Naive thymus-derived CD4-positive, alpha-beta T cell (primary cell): Measurements from ENCODE around the gene IL17RE. TPM values are rescaled to one million over a fixed set of nuclear protein-coding genes. Genes with fewer than 3 reads are reported as not detected.
"Not testable (repeated sequence)": the region's sequence is repeated elsewhere in the genome, so short reads cannot be mapped to it uniquely, and the experiment has no call there.

Experiments used
- ATAC-seq: fragments of 150-1000 bp; cut with Tn5 transposase; 2 replicates; pipeline ENCODE4 v1.10.0; 2021; ENCODE audit warnings: mild to moderate bottlenecking, moderate library complexity
- CTCF ChIA-PET: fragments of 350-600 bp; sonication (Branson Sonifier 250); formaldehyde crosslinking; loops from one replicate; lab custom pipeline; 2021; ENCODE audit warnings: antibody characterized with exemption; lab: Charles Lee
- POLR2A ChIA-PET: fragments of 350-600 bp; sonication (Branson Sonifier 250); formaldehyde crosslinking; loops from one replicate; lab custom pipeline; 2021; ENCODE audit warnings: antibody characterized with exemption, inconsistent platforms; lab: Charles Lee
- DNase-seq, 9 donors: peaks; one replicate each; pipeline versions ENCODE4 v3.0.0 to v3.0.0-alpha.2; 2020 to 2022; ENCODE audit warnings: mixed read lengths in 1 of 9
- H3K27ac ChIP-seq: one replicate; pipeline ENCODE4 v1.7.0; 2013; ENCODE audit warnings: mild to moderate bottlenecking, low read depth, low read length, moderate library complexity
- H3K27me3 ChIP-seq, 2 donors: one replicate each; pipeline ENCODE4 v1.7.0; 2013; ENCODE audit warnings: low read length in 2 of 2, mild to moderate bottlenecking in 2 of 2, moderate library complexity in 2 of 2; ENCODE audit not compliant: control insufficient read depth in 2 of 2, insufficient read depth in 2 of 2
- H3K36me3 ChIP-seq, 3 experiments: 1 replicate in 2 of 3; 2 replicates in 1 of 3; pipeline ENCODE4 v1.7.0; 2013; ENCODE audit warnings: low read length in 3 of 3, mild to moderate bottlenecking in 3 of 3, moderate library complexity in 1 of 3; ENCODE audit not compliant: insufficient read depth in 3 of 3, control insufficient read depth in 2 of 3
- H3K4me1 ChIP-seq, 2 donors: one replicate each; pipeline ENCODE4 v1.7.0; 2013; ENCODE audit warnings: low read length in 2 of 2, mild to moderate bottlenecking in 2 of 2, moderate library complexity in 1 of 2; ENCODE audit not compliant: control insufficient read depth in 2 of 2, insufficient read depth in 2 of 2
- H3K4me3 ChIP-seq: 2 replicates; pipeline ENCODE4 v1.7.0; 2013; ENCODE audit warnings: mild to moderate bottlenecking, low read length
- H3K9me3 ChIP-seq, 3 experiments: 1 replicate in 2 of 3; 2 replicates in 1 of 3; pipeline ENCODE4 v1.7.0; 2013; ENCODE audit warnings: low read length in 3 of 3; ENCODE audit not compliant: control insufficient read depth in 2 of 3
- H3K27ac Mint-ChIP-seq, 9 donors: one replicate each; pipeline ENCODE4 v1.8.0; 2020 to 2022; ENCODE audit warnings: mixed read lengths in 9 of 9, mild to moderate bottlenecking in 8 of 9, moderate library complexity in 5 of 9, inconsistent platforms in 2 of 9
- H3K27me3 Mint-ChIP-seq, 5 donors: one replicate each; pipeline ENCODE4 v1.8.0; 2021 to 2022; ENCODE audit warnings: mixed read lengths in 5 of 5, mild to moderate bottlenecking in 1 of 5
- H3K36me3 Mint-ChIP-seq, 5 donors: one replicate each; pipeline ENCODE4 v1.8.0; 2020 to 2022; ENCODE audit warnings: mixed read lengths in 5 of 5, mild to moderate bottlenecking in 3 of 5, inconsistent platforms in 1 of 5
- H3K4me1 Mint-ChIP-seq, 7 donors: one replicate each; pipeline ENCODE4 v1.8.0; 2020 to 2022; ENCODE audit warnings: mixed read lengths in 7 of 7, mild to moderate bottlenecking in 3 of 7, inconsistent platforms in 1 of 7
- H3K4me3 Mint-ChIP-seq, 10 donors: one replicate each; pipeline ENCODE4 v1.8.0; 2020 to 2022; ENCODE audit warnings: mild to moderate bottlenecking in 10 of 10, mixed read lengths in 10 of 10, moderate library complexity in 6 of 10, inconsistent platforms in 2 of 10
- H3K9me3 Mint-ChIP-seq, 11 donors: one replicate each; pipeline ENCODE4 v1.8.0; 2020 to 2022; ENCODE audit warnings: mixed read lengths in 11 of 11, mild to moderate bottlenecking in 4 of 11, inconsistent platforms in 1 of 11, moderate library complexity in 1 of 11
- intact Hi-C, 2 donors: fragments of 100-400 bp; cut with micrococcal nuclease; formaldehyde crosslinking; loops; one replicate each; pipeline ENCODE4 v1.15.1; 2023
- polyA plus RNA-seq, 2 donors: library from polyadenylated mRNA; unstranded; fragments of 300-500 nt; fragmentation: Illumina TruSeq; gene quantifications; one replicate each; pipeline ENCODE4 v1.2.3, GENCODE V29; 2021
- total RNA-seq, 6 experiments: library from RNA in 5 of 6; stranded (reverse) in 5 of 6; gene quantifications; 1 replicate in 5 of 6; 2 replicates in 1 of 6; pipeline ENCODE4 v1.2.3 and lab custom pipeline; 2021 to 2026

The IL17RE gene
- total and polyA plus RNA-seq, 7 experiments from 2014 or later = 0.19 to 2.2 (median 0.38) TPM; not detected in 2

- H3K4me3 ChIP-seq, H3K9me3 ChIP-seq, H3K9me3 Mint-ChIP-seq, POLR2A ChIA-PET, H3K27me3 Mint-ChIP-seq, H3K27ac Mint-ChIP-seq, H3K27ac ChIP-seq, ATAC-seq, H3K27me3 ChIP-seq, DNase-seq, CTCF ChIA-PET, H3K4me3 Mint-ChIP-seq: not testable (repeated sequence)
- peaks cover 0 to 49% (median 4%) of the 10 kb centered on the region in 3 experiments for H3K36me3 ChIP-seq
- peaks cover 0 to 11% (median 4%) of the 10 kb centered on the region in 5 donors for H3K36me3 Mint-ChIP-seq
- peaks cover 9 to 23% (median 15%) of the 10 kb centered on the region in 7 donors for H3K4me1 Mint-ChIP-seq
- intact Hi-C loops = loop anchor here in 1 of 2 donors (10.0 kb wide), 2 partner anchors 295 to 575 kb away; partner anchors contain the start of genes MTMR14 and THUMPD3
- peaks cover 6 to 11% of the 10 kb centered on the region in 2 donors for H3K4me1 ChIP-seq
Measured at GRCh38 chr3:9939906-9940305, 37.3 kb downstream of the IL17RE start.

DNA sequence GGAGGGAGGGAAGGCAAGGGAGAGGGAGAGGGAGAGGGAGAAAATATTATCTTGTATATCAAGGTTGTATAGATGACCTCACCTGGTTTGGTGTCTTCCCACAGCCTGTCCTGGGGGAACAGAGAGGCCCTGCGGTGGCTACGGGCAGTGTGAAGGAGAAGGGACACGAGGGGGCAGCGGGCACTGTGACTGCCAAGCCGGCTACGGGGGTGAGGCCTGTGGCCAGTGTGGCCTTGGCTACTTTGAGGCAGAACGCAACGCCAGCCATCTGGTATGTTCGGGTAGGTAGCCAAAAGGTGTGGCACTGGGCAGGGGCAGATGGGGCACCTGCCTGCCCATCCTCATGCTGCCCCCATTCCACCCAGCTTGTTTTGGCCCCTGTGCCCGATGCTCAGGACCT, 38.1 kb downstream of the IL17RE start:
- ChIA-PET POLR2A (interaction anchor here (2.4 kb wide), 1 partner anchor 8 kb away, joined by 12 read pairs; the partner anchor contains the start of gene CRELD1), CTCF (no interaction called here)
- intact Hi-C loops = no loop called here

GRCh38 chr3:9942164-9942563, 39.5 kb downstream of the IL17RE start:
- H3K27me3 ChIP-seq = no peaks in the 10 kb centered on the region
- Mint-ChIP-seq H3K9me3 (no peaks in the 10 kb centered on the region), H3K27me3 (no peaks in the 10 kb centered on the region), H3K27ac (peak overlapping the region in 2 of 9 donors; percentile 8 to 25), H3K36me3 (peaks cover 0 to 8% (median 0%) of the 10 kb centered on the region in 5 donors), H3K4me1 (peaks cover 0 to 8% (median 3%) of the 10 kb centered on the region in 7 donors), H3K4me3 (no peak overlapping the region)
- no peak for DNase-seq
- no peak for ATAC-seq
- ChIA-PET POLR2A (interaction anchor here (0.8 to 2.4 kb wide), 2 partner anchors 9 to 17 kb away, joined by 3 to 12 read pairs; partner anchors contain the start of gene CRELD1), CTCF (interaction anchor here (0.7 kb wide), 1 partner anchor 215 kb away, joined by 3 read pairs; no protein-coding TSS in a partner anchor)
- intact Hi-C loops = no loop called here
- H3K27ac ChIP-seq = no peak overlapping the region
- peaks cover 0 to 44% (median 0%) of the 10 kb centered on the region in 3 experiments for H3K36me3 ChIP-seq
- no peak overlapping the region for H3K4me3 ChIP-seq
- no peaks in the 10 kb centered on the region for H3K4me1 ChIP-seq
- H3K9me3 ChIP-seq = no peaks in the 10 kb centered on the region

More for the DNA sequence above, 38.1 kb downstream of the IL17RE start:
- no peaks in the 10 kb centered on the region for H3K27me3 ChIP-seq
- Mint-ChIP-seq H3K36me3 (peaks cover 0 to 10% (median 4%) of the 10 kb centered on the region in 5 donors), H3K27me3 (no peaks in the 10 kb centered on the region), H3K4me1 (peaks cover under 1 to 15% (median 6%) of the 10 kb centered on the region in 7 donors), H3K9me3 (no peaks in the 10 kb centered on the region), H3K4me3 (no peak overlapping the region), H3K27ac (peak overlapping the region in 1 of 9 donors; percentile 32)
- peaks cover 0 to 49% (median 3%) of the 10 kb centered on the region in 3 experiments for H3K36me3 ChIP-seq
- H3K4me1 ChIP-seq = peaks cover 0 to 3% of the 10 kb centered on the region in 2 donors
- ATAC-seq (no peak), DNase-seq (no peak)
- no peak overlapping the region for H3K4me3 ChIP-seq
- H3K9me3 ChIP-seq = no peaks in the 10 kb centered on the region
- no peak overlapping the region for H3K27ac ChIP-seq

- H3K27ac Mint-ChIP-seq = peak overlapping the region in 2 of 9 donors; percentile 69 to 73
- H3K4me3 ChIP-seq = no peak overlapping the region
- ATAC-seq (no peak), DNase-seq (no peak)
- no peaks in the 10 kb centered on the region for H3K27me3 Mint-ChIP-seq
- H3K9me3 ChIP-seq = no peaks in the 10 kb centered on the region
- H3K4me1 Mint-ChIP-seq = peaks cover 0 to 8% (median 0%) of the 10 kb centered on the region in 7 donors
- no peaks in the 10 kb centered on the region for H3K4me1 ChIP-seq
- peak overlapping the region in 1 of 10 donors; percentile 17 for H3K4me3 Mint-ChIP-seq
- H3K27me3 ChIP-seq = no peaks in the 10 kb centered on the region
- POLR2A ChIA-PET = interaction anchor here (0.8 to 2.4 kb wide), 3 partner anchors 10 to 18 kb away, joined by 3 to 12 read pairs (median 12); partner anchors contain the start of gene CRELD1
- CTCF ChIA-PET = interaction anchor here (0.6 kb wide), 1 partner anchor 112 kb away, joined by 3 read pairs; no protein-coding TSS in a partner anchor
- intact Hi-C loops = no loop called here
- H3K9me3 Mint-ChIP-seq = no peaks in the 10 kb centered on the region
- peaks cover 0 to 34% (median 0%) of the 10 kb centered on the region in 3 experiments for H3K36me3 ChIP-seq
- H3K27ac ChIP-seq = no peak overlapping the region
- peaks cover 0 to 6% (median 0%) of the 10 kb centered on the region in 5 donors for H3K36me3 Mint-ChIP-seq
Measured at GRCh38 chr3:9942934-9943690, 40.5 kb downstream of the IL17RE start.

GRCh38 chr3:9944271-9944670, 41.6 kb downstream of the IL17RE start:
- H3K9me3 ChIP-seq = no peaks in the 10 kb centered on the region
- H3K27ac Mint-ChIP-seq = peak overlapping the region in 2 of 9 donors; percentile 17 to 23
- intact Hi-C loops = no loop called here
- H3K4me1 ChIP-seq = no peaks in the 10 kb centered on the region
- peaks cover 0 to 8% (median 0%) of the 10 kb centered on the region in 7 donors for H3K4me1 Mint-ChIP-seq
- no peak overlapping the region for H3K4me3 ChIP-seq
- H3K27ac ChIP-seq = no peak overlapping the region
- H3K36me3 Mint-ChIP-seq = peaks cover 0 to 6% (median 0%) of the 10 kb centered on the region in 5 donors
- H3K4me3 Mint-ChIP-seq = no peak overlapping the region
- H3K36me3 ChIP-seq = peaks cover 0 to 39% (median 0%) of the 10 kb centered on the region in 3 experiments
- ChIA-PET POLR2A (interaction anchor here (0.9 to 2.2 kb wide), 2 partner anchors 9 to 11 kb away, joined by 3 to 12 read pairs; partner anchors contain the start of gene CRELD1), CTCF (interaction anchor here (4.1 kb wide), 1 partner anchor 11 kb away, joined by 35 read pairs; the partner anchor contains the start of gene CRELD1)
- no peaks in the 10 kb centered on the region for H3K27me3 ChIP-seq
- H3K27me3 Mint-ChIP-seq = no peaks in the 10 kb centered on the region
- DNase-seq = no peak
- no peak for ATAC-seq
- H3K9me3 Mint-ChIP-seq = no peaks in the 10 kb centered on the region

- Histone ChIP-seq H3K27me3 (no peaks in the 10 kb centered on the region), H3K9me3 (no peaks in the 10 kb centered on the region), H3K4me3 (no peak overlapping the region), H3K36me3 (peaks cover 0 to 43% (median 0%) of the 10 kb centered on the region in 3 experiments), H3K4me1 (no peaks in the 10 kb centered on the region), H3K27ac (no peak overlapping the region)
- H3K27ac Mint-ChIP-seq = peak overlapping the region in 7 of 9 donors; percentile 38 to 71 (median 58)
- peak overlapping the region in 9 of 10 donors; percentile 18 to 64 (median 38) for H3K4me3 Mint-ChIP-seq
- no peaks in the 10 kb centered on the region for H3K27me3 Mint-ChIP-seq
- ATAC-seq = no peak
- intact Hi-C loops = loop anchor here (5.0 kb wide), 1 partner anchor 213 kb away; the partner anchor contains the start of gene BRPF1 (in 2 of the 2)
- CTCF ChIA-PET = interaction anchor here (4.1 kb wide), 1 partner anchor 12 kb away, joined by 35 read pairs; the partner anchor contains the start of gene CRELD1
- no peak for DNase-seq
- no peaks in the 10 kb centered on the region for H3K9me3 Mint-ChIP-seq
- peaks cover 0 to 8% (median 3%) of the 10 kb centered on the region in 7 donors for H3K4me1 Mint-ChIP-seq
- POLR2A ChIA-PET = interaction anchor here (0.7 to 2.3 kb wide), 5 partner anchors 10 to 297 kb away, joined by 3 to 64 read pairs (median 8); partner anchors contain the start of genes CRELD1, EMC3 and JAGN1
- peaks cover 0 to 6% (median 0%) of the 10 kb centered on the region in 5 donors for H3K36me3 Mint-ChIP-seq
Measured at GRCh38 chr3:9945358-9945757, 42.7 kb downstream of the IL17RE start.
